Measurements from ENCODE around the gene CTNNA3.

CTNNA3 gene

DNA sequence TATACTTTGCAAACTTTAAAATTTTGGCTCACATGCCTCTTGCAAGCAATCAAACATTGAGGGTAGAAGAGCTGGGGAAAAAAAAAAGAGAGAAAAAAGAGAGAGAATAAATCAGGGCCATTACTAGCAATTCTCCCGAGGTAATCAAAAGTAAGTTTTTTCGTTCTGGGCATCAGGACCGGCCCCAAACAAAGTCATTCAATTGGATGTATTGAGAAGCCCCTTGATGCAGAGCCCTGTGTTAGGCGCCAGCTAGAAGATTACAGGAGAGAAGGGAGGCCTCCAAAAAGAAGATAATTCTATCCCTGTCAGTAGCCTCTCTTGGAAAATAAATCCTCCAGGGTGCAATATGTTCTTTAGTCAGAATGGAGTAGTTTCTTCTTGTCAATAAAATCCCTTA is 2.2 kb upstream of the CTNNA3 start:
- H3K79me2 ChIP-seq (ENCODE audit: control insufficient read depth, low read length), result no peaks in the 10 kb centered on the region

DNA sequence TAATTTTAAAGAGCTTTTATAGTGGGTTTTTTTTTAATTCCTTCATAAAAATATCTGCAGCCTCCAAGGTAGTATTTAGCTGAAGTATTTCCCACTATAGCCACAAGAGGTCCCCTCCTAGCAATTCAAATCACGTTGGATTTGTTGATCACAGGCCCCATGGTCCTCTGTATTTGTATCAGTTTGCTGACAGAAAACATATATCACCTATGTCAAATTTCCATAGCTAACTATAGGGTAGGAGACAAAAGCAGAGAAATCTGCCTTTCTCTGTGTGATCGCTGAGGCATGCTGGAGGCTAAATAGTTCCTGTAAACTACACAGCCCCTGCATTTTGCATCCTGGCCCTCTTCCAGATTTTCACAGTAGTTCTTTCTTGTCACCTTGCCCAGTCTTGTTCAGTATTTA is 1.7 kb upstream of the CTNNA3 start:
- no peaks in the 10 kb centered on the region for H3K9me3 ChIP-seq (ENCODE audit: control insufficient read depth, insufficient read depth, low read length)
- peaks cover 6% of the 10 kb centered on the region; the same call in 1 of the 2 replicates for H3F3A ChIP-seq (ENCODE audit: control insufficient read depth, insufficient read depth)
- no peak for TF ChIP-seq EZH2phosphoT487 (IDR thresholded peaks at IDR 0.05; ENCODE audit: borderline replicate concordance, low read length)
- TF ChIP-seq, protein P1, sequence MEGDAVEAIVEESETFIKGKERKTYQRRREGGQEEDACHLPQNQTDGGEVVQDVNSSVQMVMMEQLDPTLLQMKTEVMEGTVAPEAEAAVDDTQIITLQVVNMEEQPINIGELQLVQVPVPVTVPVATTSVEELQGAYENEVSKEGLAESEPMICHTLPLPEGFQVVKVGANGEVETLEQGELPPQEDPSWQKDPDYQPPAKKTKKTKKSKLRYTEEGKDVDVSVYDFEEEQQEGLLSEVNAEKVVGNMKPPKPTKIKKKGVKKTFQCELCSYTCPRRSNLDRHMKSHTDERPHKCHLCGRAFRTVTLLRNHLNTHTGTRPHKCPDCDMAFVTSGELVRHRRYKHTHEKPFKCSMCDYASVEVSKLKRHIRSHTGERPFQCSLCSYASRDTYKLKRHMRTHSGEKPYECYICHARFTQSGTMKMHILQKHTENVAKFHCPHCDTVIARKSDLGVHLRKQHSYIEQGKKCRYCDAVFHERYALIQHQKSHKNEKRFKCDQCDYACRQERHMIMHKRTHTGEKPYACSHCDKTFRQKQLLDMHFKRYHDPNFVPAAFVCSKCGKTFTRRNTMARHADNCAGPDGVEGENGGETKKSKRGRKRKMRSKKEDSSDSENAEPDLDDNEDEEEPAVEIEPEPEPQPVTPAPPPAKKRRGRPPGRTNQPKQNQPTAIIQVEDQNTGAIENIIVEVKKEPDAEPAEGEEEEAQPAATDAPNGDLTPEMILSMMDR (IDR thresholded peaks at IDR 0.05; ENCODE audit: low read depth, low read length, poor library complexity, severe bottlenecking), result peak; percentile 63
- H3K4me2 ChIP-seq (ENCODE audit: low read length), result peak overlapping the region; percentile 13; the same call in 1 of the 2 replicates
- H3K9me2 ChIP-seq (replicated peaks; ENCODE audit: control insufficient read depth, low read length), result no peaks in the 10 kb centered on the region
- H3K36me3 ChIP-seq (ENCODE audit: control insufficient read depth, low read length), result no peaks in the 10 kb centered on the region
- no peaks in the 10 kb centered on the region for H4K20me1 ChIP-seq (ENCODE audit: control insufficient read depth, insufficient read depth, low read depth, low read length)
- H3K79me2 ChIP-seq (ENCODE audit: control insufficient read depth, low read length), result no peaks in the 10 kb centered on the region
- H3K27ac ChIP-seq (ENCODE audit: low read depth, low read length), result no peak overlapping the region
- no peaks in the 10 kb centered on the region for H3K27me3 ChIP-seq (ENCODE audit: control insufficient read depth, low read length)
- no peak overlapping the region for H3K4me3 ChIP-seq (ENCODE audit: low read length)
- H3K4me1 ChIP-seq (ENCODE audit: control insufficient read depth, low read length), result peaks cover 34% of the 10 kb centered on the region

More for the DNA sequence above, 2.2 kb upstream of the CTNNA3 start:
- no peak overlapping the region for H3K27ac ChIP-seq (ENCODE audit: low read depth, low read length)
- H3K4me3 ChIP-seq (ENCODE audit: low read length), result no peak overlapping the region
- H3K4me2 ChIP-seq (ENCODE audit: low read length), result peak overlapping the region; percentile 13; the same call in 1 of the 2 replicates
- peaks cover 34% of the 10 kb centered on the region for H3K4me1 ChIP-seq (ENCODE audit: control insufficient read depth, low read length)
- H3K27me3 ChIP-seq (ENCODE audit: control insufficient read depth, low read length), result no peaks in the 10 kb centered on the region
- H3K36me3 ChIP-seq (ENCODE audit: control insufficient read depth, low read length), result no peaks in the 10 kb centered on the region
- peaks cover 6% of the 10 kb centered on the region; the same call in 1 of the 2 replicates for H3F3A ChIP-seq (ENCODE audit: control insufficient read depth, insufficient read depth)
- no peak for TF ChIP-seq EZH2phosphoT487 (IDR thresholded peaks at IDR 0.05; ENCODE audit: borderline replicate concordance, low read length)
- TF ChIP-seq, protein P1 (IDR thresholded peaks at IDR 0.05; ENCODE audit: low read depth, low read length, poor library complexity, severe bottlenecking), result peak; percentile 0
- H3K9me2 ChIP-seq (replicated peaks; ENCODE audit: control insufficient read depth, low read length), result no peaks in the 10 kb centered on the region
- H4K20me1 ChIP-seq (ENCODE audit: control insufficient read depth, insufficient read depth, low read depth, low read length), result no peaks in the 10 kb centered on the region
- no peaks in the 10 kb centered on the region for H3K9me3 ChIP-seq (ENCODE audit: control insufficient read depth, insufficient read depth, low read length)

DNA sequence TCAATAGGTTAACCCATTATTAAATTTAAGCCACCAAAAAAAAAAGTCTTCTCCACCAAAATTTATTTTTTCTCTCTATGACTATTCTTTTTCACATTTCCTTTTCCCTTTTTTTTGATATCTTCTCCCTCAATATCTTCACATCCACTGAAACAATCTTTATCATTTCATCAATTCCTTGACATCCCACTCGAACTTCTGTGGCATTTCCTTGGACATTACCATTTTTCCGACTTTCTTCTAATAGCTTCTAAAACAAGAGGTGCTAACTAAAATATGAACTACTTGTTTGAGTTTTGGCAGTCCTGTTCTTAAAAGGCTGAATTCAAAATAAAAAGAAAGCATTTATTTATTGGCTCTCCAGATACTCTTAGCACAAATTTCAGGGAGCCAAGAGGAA is 684 bp upstream of the CTNNA3 start:
- Histone ChIP-seq H3K9me3 (ENCODE audit: control insufficient read depth, insufficient read depth, low read length) (no peaks in the 10 kb centered on the region), H3K27ac (ENCODE audit: low read depth, low read length) (no peak overlapping the region)

More for the DNA sequence above, 684 bp upstream of the CTNNA3 start:
- H3K4me1 ChIP-seq (ENCODE audit: control insufficient read depth, low read length), result peaks cover 34% of the 10 kb centered on the region
- no peaks in the 10 kb centered on the region for H3K9me2 ChIP-seq (replicated peaks; ENCODE audit: control insufficient read depth, low read length)
- H3K4me3 ChIP-seq (ENCODE audit: low read length), result no peak overlapping the region
- no peaks in the 10 kb centered on the region for H3K27me3 ChIP-seq (ENCODE audit: control insufficient read depth, low read length)
- H3K36me3 ChIP-seq (ENCODE audit: control insufficient read depth, low read length), result no peaks in the 10 kb centered on the region
- no peaks in the 10 kb centered on the region for H3K79me2 ChIP-seq (ENCODE audit: control insufficient read depth, low read length)
- no peak overlapping the region for H3K4me2 ChIP-seq (ENCODE audit: low read length)
- no peaks in the 10 kb centered on the region for H4K20me1 ChIP-seq (ENCODE audit: control insufficient read depth, insufficient read depth, low read depth, low read length)
- peaks cover 6% of the 10 kb centered on the region; the same call in 1 of the 2 replicates for H3F3A ChIP-seq (ENCODE audit: control insufficient read depth, insufficient read depth)
- TF ChIP-seq EZH2phosphoT487 (IDR thresholded peaks at IDR 0.05; ENCODE audit: borderline replicate concordance, low read length), result no peak
- TF ChIP-seq, protein P1 (IDR thresholded peaks at IDR 0.05; ENCODE audit: low read depth, low read length, poor library complexity, severe bottlenecking), result no peak

Data from DOHH2 (cell line).